ENCODE measurements around the gene TSPOAP1.

DNA sequence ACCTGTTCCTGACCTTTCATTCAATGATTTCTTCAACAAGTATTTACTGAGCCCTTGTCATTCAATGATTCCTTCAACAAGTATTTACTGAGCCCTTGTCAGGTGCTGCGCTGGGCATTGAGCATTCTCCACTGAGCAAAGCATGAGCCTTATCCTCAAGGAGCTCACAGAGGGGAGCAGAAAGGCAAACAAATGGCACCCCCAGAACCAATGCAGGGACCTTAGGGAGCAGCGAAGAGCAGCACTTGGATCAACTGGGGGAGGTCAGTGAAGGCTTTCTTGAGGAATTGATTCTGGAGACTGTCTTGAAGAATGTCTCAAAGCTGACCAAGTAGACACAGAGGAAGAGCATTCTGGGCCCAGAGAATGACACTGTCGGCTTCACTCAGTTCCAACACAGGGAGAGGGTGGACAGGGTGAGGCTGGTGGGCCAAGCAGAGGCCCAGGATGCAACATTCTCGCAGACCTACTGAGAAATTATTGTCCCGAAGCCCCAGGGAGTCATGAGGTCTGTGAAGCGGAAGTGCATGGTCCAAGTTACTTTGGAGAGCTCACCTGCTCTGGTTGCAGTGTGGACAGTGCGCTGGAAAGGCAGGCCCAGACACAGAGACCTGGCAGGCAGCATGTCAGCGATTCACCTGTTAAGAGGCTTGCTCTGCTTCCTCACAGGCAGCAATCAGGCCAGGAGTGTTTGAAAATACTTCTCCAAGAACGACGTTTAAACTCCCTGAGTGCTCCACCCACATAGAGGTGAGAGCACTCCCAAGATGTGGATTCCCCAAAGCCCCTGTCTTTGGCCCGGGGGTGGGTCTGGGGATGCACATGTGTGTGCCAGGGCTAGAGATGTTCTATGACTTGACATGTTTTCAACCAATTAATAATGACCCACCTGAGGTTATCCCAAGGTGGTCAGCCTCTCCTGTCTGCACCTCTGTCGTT, 44.7 kb downstream of the TSPOAP1 start:
- TF ChIP-seq, protein P1, sequence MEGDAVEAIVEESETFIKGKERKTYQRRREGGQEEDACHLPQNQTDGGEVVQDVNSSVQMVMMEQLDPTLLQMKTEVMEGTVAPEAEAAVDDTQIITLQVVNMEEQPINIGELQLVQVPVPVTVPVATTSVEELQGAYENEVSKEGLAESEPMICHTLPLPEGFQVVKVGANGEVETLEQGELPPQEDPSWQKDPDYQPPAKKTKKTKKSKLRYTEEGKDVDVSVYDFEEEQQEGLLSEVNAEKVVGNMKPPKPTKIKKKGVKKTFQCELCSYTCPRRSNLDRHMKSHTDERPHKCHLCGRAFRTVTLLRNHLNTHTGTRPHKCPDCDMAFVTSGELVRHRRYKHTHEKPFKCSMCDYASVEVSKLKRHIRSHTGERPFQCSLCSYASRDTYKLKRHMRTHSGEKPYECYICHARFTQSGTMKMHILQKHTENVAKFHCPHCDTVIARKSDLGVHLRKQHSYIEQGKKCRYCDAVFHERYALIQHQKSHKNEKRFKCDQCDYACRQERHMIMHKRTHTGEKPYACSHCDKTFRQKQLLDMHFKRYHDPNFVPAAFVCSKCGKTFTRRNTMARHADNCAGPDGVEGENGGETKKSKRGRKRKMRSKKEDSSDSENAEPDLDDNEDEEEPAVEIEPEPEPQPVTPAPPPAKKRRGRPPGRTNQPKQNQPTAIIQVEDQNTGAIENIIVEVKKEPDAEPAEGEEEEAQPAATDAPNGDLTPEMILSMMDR (IDR thresholded peaks at IDR 0.05; ENCODE audit: insufficient read depth, low read depth, low read length) = no peak
- no peak for TF ChIP-seq EZH2 (IDR thresholded peaks at IDR 0.05; ENCODE audit: insufficient read depth, low read length)
